HEK293 (cell line): ENCODE measurements around the gene ABCB4.

Experiments used
- CTCF ChIA-PET: fragments of 350-600 bp; formaldehyde crosslinking; extraction: SDS; loops from one replicate; lab custom pipeline; 2021; ENCODE audit warnings: antibody characterized with exemption; lab: Yijun Ruan, JAX
- POLR2A ChIA-PET: fragments of 300-600 bp; formaldehyde crosslinking; extraction: SDS; loops from one replicate; lab custom pipeline; 2020; ENCODE audit warnings: antibody characterized with exemption, inconsistent platforms; lab: Yijun Ruan, JAX
- H3K27ac ChIP-seq: fragments of 200-500 bp; sonication (Bioruptor generic); 2 replicates; pipeline ENCODE4 v1.5.1; 2014; ENCODE audit warnings: low read depth, low read length, control low read depth, inconsistent platforms; ENCODE audit errors: extremely low read depth
- H3K36me3 ChIP-seq, 2 experiments: fragments of 200-500 bp in 1 of 2; sonication (Bioruptor generic) in 1 of 2; 1 replicate in 1 of 2; 2 replicates in 1 of 2; pipeline ENCODE4 v1.5.1; 2014 to 2017; ENCODE audit warnings: inconsistent platforms in 2 of 2, low read length in 2 of 2; ENCODE audit not compliant: control insufficient read depth in 2 of 2, insufficient read depth in 1 of 2
- H3K4me1 ChIP-seq: fragments of 200-500 bp; sonication (Bioruptor generic); 2 replicates; pipeline ENCODE4 v1.5.1; 2014; ENCODE audit warnings: mild to moderate bottlenecking, low read length, inconsistent platforms; ENCODE audit not compliant: control insufficient read depth, insufficient read depth
- H3K4me3 ChIP-seq: 2 replicates; pipeline ENCODE4 v1.5.1; 2011; ENCODE audit warnings: low read depth, mild to moderate bottlenecking, control low read depth, low read length, moderate library complexity
- H3K9me3 ChIP-seq: fragments of 200-500 bp; sonication (Bioruptor generic); 2 replicates; pipeline ENCODE4 v1.5.1; 2014; ENCODE audit warnings: low read depth, low read length, inconsistent platforms; ENCODE audit not compliant: control insufficient read depth, insufficient read depth
- BCL11B ChIP-seq: fragments of 450-650 bp; formaldehyde crosslinking; IDR thresholded peaks from 2 replicates; pipeline ENCODE4 v1.5.1; 2016; ENCODE audit warnings: low read depth, missing biosample characterization, missing genetic modification characterization
- GLIS1 ChIP-seq: fragments of 450-650 bp; formaldehyde crosslinking; IDR thresholded peaks from 2 replicates; pipeline ENCODE4 v1.5.1; 2016; ENCODE audit warnings: missing biosample characterization, missing genetic modification characterization
- KLF7 ChIP-seq: fragments of 450-650 bp; formaldehyde crosslinking; IDR thresholded peaks from 2 replicates; pipeline ENCODE4 v1.5.1; 2016; ENCODE audit warnings: missing biosample characterization, missing genetic modification characterization, borderline replicate concordance
- OVOL3 ChIP-seq: fragments of 450-650 bp; formaldehyde crosslinking; IDR thresholded peaks from 2 replicates; pipeline ENCODE4 v1.5.1; 2016; ENCODE audit warnings: missing biosample characterization, missing genetic modification characterization
- SP3 ChIP-seq: fragments of 450-650 bp; formaldehyde crosslinking; IDR thresholded peaks from 2 replicates; pipeline ENCODE4 v1.5.1; 2016; ENCODE audit warnings: missing biosample characterization, missing genetic modification characterization
- SP7 ChIP-seq: fragments of 450-650 bp; formaldehyde crosslinking; IDR thresholded peaks from 2 replicates; pipeline ENCODE4 v1.5.1; 2016; ENCODE audit warnings: missing biosample characterization, missing genetic modification characterization
- YY1 ChIP-seq: fragments of 450-650 bp; formaldehyde crosslinking; IDR thresholded peaks from 2 replicates; pipeline ENCODE4 v1.5.1; 2018; ENCODE audit warnings: missing biosample characterization, missing genetic modification characterization
- ZBTB10 ChIP-seq: fragments of 450-650 bp; formaldehyde crosslinking; IDR thresholded peaks from 2 replicates; pipeline ENCODE4 v1.5.1; 2016; ENCODE audit warnings: missing biosample characterization, missing genetic modification characterization
- ZBTB6 ChIP-seq: fragments of 450-650 bp; formaldehyde crosslinking; IDR thresholded peaks from 2 replicates; pipeline ENCODE4 v1.5.1; 2017; ENCODE audit warnings: missing biosample characterization, missing genetic modification characterization
- ZBTB8A ChIP-seq: fragments of 450-650 bp; formaldehyde crosslinking; IDR thresholded peaks from 2 replicates; pipeline ENCODE4 v1.5.1; 2016; ENCODE audit warnings: missing biosample characterization, missing genetic modification characterization
- ZFP69B ChIP-seq: fragments of 450-650 bp; formaldehyde crosslinking; IDR thresholded peaks from 2 replicates; pipeline ENCODE4 v1.5.1; 2016; ENCODE audit warnings: missing biosample characterization, missing genetic modification characterization
- ZNF133 ChIP-seq: fragments of 450-650 bp; formaldehyde crosslinking; IDR thresholded peaks from 2 replicates; pipeline ENCODE4 v1.5.1; 2016; ENCODE audit warnings: missing biosample characterization, missing genetic modification characterization
- ZNF211 ChIP-seq: fragments of 450-650 bp; formaldehyde crosslinking; IDR thresholded peaks from 2 replicates; pipeline ENCODE4 v1.5.1; 2016; ENCODE audit warnings: low read depth, missing biosample characterization, missing genetic modification characterization
- ZNF311 ChIP-seq: fragments of 450-650 bp; formaldehyde crosslinking; IDR thresholded peaks from 2 replicates; pipeline ENCODE4 v1.5.1; 2017; ENCODE audit warnings: missing biosample characterization, missing genetic modification characterization, borderline replicate concordance
- ZNF341 ChIP-seq: fragments of 450-650 bp; formaldehyde crosslinking; IDR thresholded peaks from 2 replicates; pipeline ENCODE4; 2016; ENCODE audit warnings: low read depth, missing biosample characterization, missing genetic modification characterization
- ZNF350 ChIP-seq: fragments of 450-650 bp; formaldehyde crosslinking; IDR thresholded peaks from 2 replicates; pipeline ENCODE4 v1.5.0; 2017; ENCODE audit warnings: missing biosample characterization, mild to moderate bottlenecking, missing genetic modification characterization
- ZNF366 ChIP-seq: fragments of 450-650 bp; formaldehyde crosslinking; conservative IDR thresholded peaks from 2 replicates; pipeline ENCODE4 v1.5.1; 2016; ENCODE audit warnings: missing biosample characterization, missing genetic modification characterization
- ZNF394 ChIP-seq: fragments of 450-650 bp; formaldehyde crosslinking; IDR thresholded peaks from 2 replicates; pipeline ENCODE4 v1.5.1; 2016; ENCODE audit warnings: missing biosample characterization, missing genetic modification characterization, mild to moderate bottlenecking, moderate library complexity, borderline replicate concordance
- ZNF423 ChIP-seq: fragments of 450-650 bp; formaldehyde crosslinking; IDR thresholded peaks from 2 replicates; pipeline ENCODE4 v1.5.1; 2016; ENCODE audit warnings: missing biosample characterization, missing genetic modification characterization
- ZNF580 ChIP-seq: fragments of 450-650 bp; formaldehyde crosslinking; IDR thresholded peaks from 2 replicates; pipeline ENCODE4 v1.5.1; 2016; ENCODE audit warnings: missing biosample characterization, missing genetic modification characterization
- ZNF596 ChIP-seq: fragments of 450-650 bp; IDR thresholded peaks from 2 replicates; pipeline ENCODE4 v1.5.0; 2018; ENCODE audit warnings: missing biosample characterization, mild to moderate bottlenecking, missing genetic modification characterization, moderate library complexity
- ZNF621 ChIP-seq: fragments of 450-650 bp; formaldehyde crosslinking; IDR thresholded peaks from 2 replicates; pipeline ENCODE4 v1.5.1; 2017; ENCODE audit warnings: missing biosample characterization, missing genetic modification characterization
- ZNF623 ChIP-seq: fragments of 450-650 bp; formaldehyde crosslinking; IDR thresholded peaks from 2 replicates; pipeline ENCODE4 v1.5.1; 2016; ENCODE audit warnings: missing biosample characterization, missing genetic modification characterization
- ZNF645 ChIP-seq: fragments of 450-650 bp; formaldehyde crosslinking; IDR thresholded peaks from 2 replicates; pipeline ENCODE4; 2016; ENCODE audit warnings: missing biosample characterization, missing genetic modification characterization
- ZNF701 ChIP-seq: fragments of 450-650 bp; formaldehyde crosslinking; IDR thresholded peaks from 2 replicates; pipeline ENCODE4 v1.5.1; 2016; ENCODE audit warnings: missing biosample characterization, missing genetic modification characterization
- ZNF747 ChIP-seq: fragments of 450-650 bp; formaldehyde crosslinking; IDR thresholded peaks from 2 replicates; pipeline ENCODE4 v1.5.1; 2016; ENCODE audit warnings: missing biosample characterization, missing genetic modification characterization
- ZNF777 ChIP-seq: fragments of 450-650 bp; formaldehyde crosslinking; IDR thresholded peaks from 2 replicates; pipeline ENCODE4 v1.5.1; 2017; ENCODE audit warnings: missing biosample characterization, missing genetic modification characterization, borderline replicate concordance
- ZNF837 ChIP-seq: fragments of 450-650 bp; formaldehyde crosslinking; IDR thresholded peaks from 2 replicates; pipeline ENCODE4 v1.5.1; 2016; ENCODE audit warnings: missing biosample characterization, missing genetic modification characterization

The ABCB4 gene

GRCh38 chr7:87518735-87519134, 43.3 kb upstream of the ABCB4 start (continued):
- TF ChIP-seq ZNF777 (no peak), ZNF621 (tag by site-specific recombination) (no peak), YY1 (tag by site-specific recombination) (no peak), ZNF580 (tag by site-specific recombination) (no peak), BCL11B (tag by site-specific recombination) (no peak), ZNF394 (no peak), ZNF423 (tag by site-specific recombination) (no peak), ZNF645 (tag by site-specific recombination) (no peak)

- H3K9me3 ChIP-seq = no peaks in the 10 kb centered on the region
- no peaks in the 10 kb centered on the region for H3K4me1 ChIP-seq
- peaks cover 0 to 8% of the 10 kb centered on the region in 2 experiments; a peak in 1 of 3 replicates for H3K36me3 ChIP-seq
- CTCF ChIA-PET = interaction anchor here (2.0 kb wide), 1 partner anchor 12 kb away, joined by 5 read pairs; no protein-coding TSS in a partner anchor
- TF ChIP-seq ZNF701 = no peak
- no peak for TF ChIP-seq ZNF350
- no peak for TF ChIP-seq ZNF596 (tag by site-specific recombination)
- no peak for TF ChIP-seq ZNF837 (tag by site-specific recombination)
- TF ChIP-seq ZNF211 = no peak
- TF ChIP-seq OVOL3 (tag by site-specific recombination) = no peak
- no peak for TF ChIP-seq ZNF366
- no peak for TF ChIP-seq ZBTB10
- no peak for TF ChIP-seq SP3 (tag by site-specific recombination)
- no peak for TF ChIP-seq ZNF747 (tag by site-specific recombination)
- TF ChIP-seq SP7 (tag by site-specific recombination) = no peak
- TF ChIP-seq ZNF133 (tag by site-specific recombination) = no peak
- no peak for TF ChIP-seq ZFP69B
- no peak for TF ChIP-seq ZNF341 (tag by site-specific recombination)
- no peak for TF ChIP-seq ZNF623 (tag by site-specific recombination)
- TF ChIP-seq ZBTB6 (tag by site-specific recombination) = no peak
- no peak for TF ChIP-seq ZNF311
- TF ChIP-seq ZBTB8A (tag by site-specific recombination) = no peak
- TF ChIP-seq KLF7 (tag by site-specific recombination) = no peak
- no peak for TF ChIP-seq GLIS1 (tag by site-specific recombination)
- TF ChIP-seq, all 188 proteins: peak for 0
- Histone ChIP-seq H3K27ac (no peak overlapping the region), H3K4me3 (no peak overlapping the region)
- POLR2A ChIA-PET = no interaction called here
These were observed 42.4 kb upstream of the ABCB4 start for GRCh38 chr7:87517891-87518290.
